Esophagus squamous epithelium (tissue), 5 donors: ENCODE results near the gene S100A10. TPM values are rescaled to one million over a fixed set of nuclear protein-coding genes. Genes with fewer than 3 reads are reported as not detected.

ENCODE experiments used
- DNase-seq: peaks from one replicate; lab custom pipeline; 2025; lab: John Stamatoyannopoulos, UW
- H3K27ac ChIP-seq, 4 donors: fragments of 200-600 bp; sonication (generic); one replicate each; pipeline ENCODE4 v1.5.1; 2016 to 2019; ENCODE audit warnings: mild to moderate bottlenecking in 1 of 4
- H3K27me3 ChIP-seq, 4 donors: fragments of 200-600 bp; sonication (generic); 1 replicate in 3 of 4; 2 replicates in 1 of 4; pipeline versions ENCODE4 v1.5.1 to v1.6.0; 2017 to 2021; ENCODE audit warnings: antibody characterized with exemption in 1 of 4
- H3K36me3 ChIP-seq, 3 donors: fragments of 200-600 bp; sonication (generic); one replicate each; pipeline ENCODE4 v1.5.1; 2016 to 2019
- H3K4me1 ChIP-seq, 3 donors: fragments of 200-600 bp; sonication (generic); one replicate each; pipeline ENCODE4 v1.5.1; 2017 to 2019
- H3K4me3 ChIP-seq, 4 donors: fragments of 200-600 bp; sonication (generic); 1 replicate in 3 of 4; 2 replicates in 1 of 4; pipeline ENCODE4 v1.5.1; 2016 to 2019; ENCODE audit warnings: mild to moderate bottlenecking in 2 of 4, moderate library complexity in 1 of 4
- H3K9me3 ChIP-seq, 3 donors: fragments of 200-600 bp; sonication (generic); one replicate each; pipeline ENCODE4 v1.5.1; 2016 to 2019
- POLR2A ChIP-seq, 4 donors: fragments of 450-650 bp; IDR thresholded peaks; one replicate each; pipeline ENCODE4 v1.6.1; 2017; ENCODE audit warnings: antibody characterized with exemption in 4 of 4, mild to moderate bottlenecking in 4 of 4, moderate library complexity in 3 of 4
- WGBS, 2 donors: methylation state at CpG; one replicate each; pipeline ENCODE4 v1.1.5; 2018; 5-methylcytosine and 5-hydroxymethylcytosine counted together
- intact Hi-C: fragments of 100-400 bp; cut with DNase I; formaldehyde crosslinking; loops from one replicate; pipeline ENCODE4 v1.15.0; 2022
- total RNA-seq, 4 donors: library from RNA; depleted of rRNA; stranded (reverse); fragments of >200 nt; gene quantifications; one replicate each; pipeline ENCODE4 v1.1.0, GENCODE V29; 2016
- TF ChIP-seq, protein P1 (sequence below), 6 experiments: fragments of 450-650 bp in 4 of 6; fragments of 200-600 bp in 2 of 6; sonication (generic) in 2 of 6; IDR thresholded peaks; one replicate each; pipeline ENCODE4 v1.5.1; 2016 to 2019; ENCODE audit warnings: antibody characterized with exemption in 6 of 6, mild to moderate bottlenecking in 4 of 6, moderate library complexity in 4 of 6
- donor health status: DM: yes; HTN: yes; CAD: no.

The S100A10 gene
- total RNA-seq, 4 donors from 2014 or later: 301 to 611 (median 447) TPM

DNA sequence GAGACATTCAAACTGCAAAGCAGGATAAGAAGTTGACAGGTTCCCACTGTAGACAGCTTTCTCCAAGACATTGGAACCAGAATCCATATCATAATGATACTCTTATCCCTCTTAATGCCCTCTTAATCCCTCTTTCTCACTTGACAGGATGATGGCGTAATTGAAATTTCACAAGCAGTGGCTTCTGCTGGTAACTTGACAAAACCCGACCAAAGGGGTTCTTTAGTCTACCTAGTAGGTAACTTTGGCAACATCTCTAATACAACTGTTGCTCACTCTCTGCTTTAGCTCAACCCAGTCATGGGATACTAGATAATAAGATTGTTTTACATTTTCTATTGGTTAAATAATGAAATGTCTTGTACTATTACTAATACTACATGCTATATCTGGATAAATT is 34.7 kb downstream of the S100A10 start:
- Histone ChIP-seq H3K27me3 (no peaks in the 10 kb centered on the region), H3K9me3 (no peaks in the 10 kb centered on the region), H3K4me3 (no peak overlapping the region), H3K27ac (no peak overlapping the region), H3K36me3 (no peaks in the 10 kb centered on the region), H3K4me1 (peaks cover 0 to 37% (median 6%) of the 10 kb centered on the region in 3 donors)
- intact Hi-C loops: no loop called here
- 28 to 56% methylated on average over 2 of the region's 2 CpGs for WGBS, 2 donors
- TF ChIP-seq, protein P1, sequence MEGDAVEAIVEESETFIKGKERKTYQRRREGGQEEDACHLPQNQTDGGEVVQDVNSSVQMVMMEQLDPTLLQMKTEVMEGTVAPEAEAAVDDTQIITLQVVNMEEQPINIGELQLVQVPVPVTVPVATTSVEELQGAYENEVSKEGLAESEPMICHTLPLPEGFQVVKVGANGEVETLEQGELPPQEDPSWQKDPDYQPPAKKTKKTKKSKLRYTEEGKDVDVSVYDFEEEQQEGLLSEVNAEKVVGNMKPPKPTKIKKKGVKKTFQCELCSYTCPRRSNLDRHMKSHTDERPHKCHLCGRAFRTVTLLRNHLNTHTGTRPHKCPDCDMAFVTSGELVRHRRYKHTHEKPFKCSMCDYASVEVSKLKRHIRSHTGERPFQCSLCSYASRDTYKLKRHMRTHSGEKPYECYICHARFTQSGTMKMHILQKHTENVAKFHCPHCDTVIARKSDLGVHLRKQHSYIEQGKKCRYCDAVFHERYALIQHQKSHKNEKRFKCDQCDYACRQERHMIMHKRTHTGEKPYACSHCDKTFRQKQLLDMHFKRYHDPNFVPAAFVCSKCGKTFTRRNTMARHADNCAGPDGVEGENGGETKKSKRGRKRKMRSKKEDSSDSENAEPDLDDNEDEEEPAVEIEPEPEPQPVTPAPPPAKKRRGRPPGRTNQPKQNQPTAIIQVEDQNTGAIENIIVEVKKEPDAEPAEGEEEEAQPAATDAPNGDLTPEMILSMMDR (IDR thresholded peaks at IDR 0.05): no peak
- TF ChIP-seq POLR2A (IDR thresholded peaks at IDR 0.05): no peak
- DNase-seq: no peak

DNA sequence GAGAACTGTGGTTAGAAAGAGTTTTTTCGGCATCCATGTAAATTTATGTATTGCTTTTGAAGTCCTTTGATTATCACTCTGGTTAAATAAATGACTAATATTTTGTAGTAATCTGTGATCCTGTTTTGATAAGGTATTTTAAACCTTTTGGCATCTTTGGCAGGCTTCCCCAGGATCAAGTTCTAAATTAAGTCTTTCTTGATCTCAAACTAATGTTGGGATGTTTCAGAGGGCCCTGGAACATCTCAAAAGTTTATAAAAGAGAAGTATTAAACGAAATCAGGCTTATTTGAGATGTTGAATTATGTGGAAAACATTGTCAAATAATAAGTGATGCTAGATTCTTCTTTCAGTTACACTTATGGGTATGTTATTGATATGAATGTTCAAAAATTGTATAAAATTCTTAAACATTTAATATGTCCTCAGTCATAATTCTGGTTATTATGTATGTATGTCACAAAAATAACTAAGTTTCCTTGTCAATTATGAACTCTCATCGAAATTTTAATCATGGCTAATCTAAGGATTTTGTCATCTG is 36.6 kb downstream of the S100A10 start:
- TF ChIP-seq POLR2A (IDR thresholded peaks at IDR 0.05): no peak
- TF ChIP-seq, protein P1 (IDR thresholded peaks at IDR 0.05): no peak
- Histone ChIP-seq H3K27me3 (no peaks in the 10 kb centered on the region), H3K27ac (no peak overlapping the region), H3K36me3 (no peaks in the 10 kb centered on the region), H3K9me3 (no peaks in the 10 kb centered on the region), H3K4me1 (peaks cover 0 to 30% (median 4%) of the 10 kb centered on the region in 3 donors), H3K4me3 (no peak overlapping the region)
- intact Hi-C loops: no loop called here
- DNase-seq: no peak
- 79 to 83% methylated on average over 3 of the region's 3 CpGs for WGBS, 2 donors

DNA sequence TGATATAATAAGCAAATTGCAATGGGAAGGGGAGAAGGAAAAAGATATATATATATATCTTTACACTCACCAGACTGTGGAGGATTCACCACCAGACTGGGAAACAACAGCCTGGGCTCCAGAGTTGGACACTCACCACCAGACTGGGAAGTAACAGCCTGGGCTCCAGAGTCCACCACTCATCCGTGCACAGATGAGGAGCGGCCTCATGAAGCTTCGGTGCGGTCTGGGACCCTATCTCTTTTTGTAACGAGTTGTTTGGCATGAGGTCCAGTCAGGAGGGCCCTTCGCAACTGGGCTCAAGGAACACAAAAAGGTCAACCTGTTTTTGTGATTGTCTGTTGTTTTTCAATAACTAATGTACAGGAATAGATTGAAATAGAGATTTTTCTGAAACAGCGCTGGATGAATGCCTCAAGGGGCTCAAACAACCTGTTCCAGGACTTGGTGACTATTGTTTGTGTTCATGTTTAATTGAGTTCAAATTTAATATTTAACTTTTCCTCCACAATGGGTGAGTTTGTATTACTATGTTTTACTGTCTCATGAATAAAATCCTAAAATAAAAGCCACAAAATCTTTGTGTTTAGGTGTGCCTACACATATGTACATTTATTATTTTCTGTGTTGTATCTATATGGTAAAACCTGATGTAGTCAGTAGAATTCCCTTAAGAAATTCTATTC is 40.1 kb downstream of the S100A10 start:
- 87 to 95% methylated on average over 7 of the region's 7 CpGs for WGBS, 2 donors
- no peaks in the 10 kb centered on the region for H3K27me3 ChIP-seq
- no peak overlapping the region for H3K4me3 ChIP-seq
- no peak overlapping the region for H3K27ac ChIP-seq
- TF ChIP-seq, protein P1 (IDR thresholded peaks at IDR 0.05): no peak
- TF ChIP-seq POLR2A (IDR thresholded peaks at IDR 0.05): no peak
- no peaks in the 10 kb centered on the region for H3K9me3 ChIP-seq
- DNase-seq: no peak
- intact Hi-C loops: no loop called here
- no peaks in the 10 kb centered on the region for H3K36me3 ChIP-seq
- peaks cover 0 to 4% (median 0%) of the 10 kb centered on the region in 3 donors for H3K4me1 ChIP-seq

DNA sequence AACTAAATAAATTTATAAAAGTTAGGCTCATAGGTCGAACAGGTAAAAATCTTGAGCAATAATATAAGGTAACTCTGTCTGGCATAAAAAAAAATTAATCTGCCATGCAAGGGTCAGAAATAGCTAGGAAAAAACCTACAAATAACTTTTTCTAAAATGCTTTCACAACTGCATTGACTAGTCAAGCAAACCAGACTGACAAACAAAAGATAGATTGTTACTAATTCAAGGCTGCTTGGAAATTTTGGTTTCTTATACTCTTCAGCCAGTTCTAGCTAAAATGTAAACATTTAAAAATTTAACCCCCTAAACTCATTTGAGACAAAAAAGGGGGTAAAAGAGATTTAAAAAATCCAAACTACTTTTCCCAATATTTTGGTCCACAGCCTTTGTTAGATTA is 40.8 kb downstream of the S100A10 start:
- WGBS, 2 donors: 71 to 84% methylated on average over 1 of the region's 1 CpG
- TF ChIP-seq, protein P1 (IDR thresholded peaks at IDR 0.05): no peak
- no peak overlapping the region for H3K4me3 ChIP-seq
- intact Hi-C loops: no loop called here
- no peaks in the 10 kb centered on the region for H3K27me3 ChIP-seq
- no peaks in the 10 kb centered on the region for H3K9me3 ChIP-seq
- no peak for DNase-seq
- H3K36me3 ChIP-seq: no peaks in the 10 kb centered on the region
- H3K4me1 ChIP-seq: no peaks in the 10 kb centered on the region
- H3K27ac ChIP-seq: no peak overlapping the region

DNA sequence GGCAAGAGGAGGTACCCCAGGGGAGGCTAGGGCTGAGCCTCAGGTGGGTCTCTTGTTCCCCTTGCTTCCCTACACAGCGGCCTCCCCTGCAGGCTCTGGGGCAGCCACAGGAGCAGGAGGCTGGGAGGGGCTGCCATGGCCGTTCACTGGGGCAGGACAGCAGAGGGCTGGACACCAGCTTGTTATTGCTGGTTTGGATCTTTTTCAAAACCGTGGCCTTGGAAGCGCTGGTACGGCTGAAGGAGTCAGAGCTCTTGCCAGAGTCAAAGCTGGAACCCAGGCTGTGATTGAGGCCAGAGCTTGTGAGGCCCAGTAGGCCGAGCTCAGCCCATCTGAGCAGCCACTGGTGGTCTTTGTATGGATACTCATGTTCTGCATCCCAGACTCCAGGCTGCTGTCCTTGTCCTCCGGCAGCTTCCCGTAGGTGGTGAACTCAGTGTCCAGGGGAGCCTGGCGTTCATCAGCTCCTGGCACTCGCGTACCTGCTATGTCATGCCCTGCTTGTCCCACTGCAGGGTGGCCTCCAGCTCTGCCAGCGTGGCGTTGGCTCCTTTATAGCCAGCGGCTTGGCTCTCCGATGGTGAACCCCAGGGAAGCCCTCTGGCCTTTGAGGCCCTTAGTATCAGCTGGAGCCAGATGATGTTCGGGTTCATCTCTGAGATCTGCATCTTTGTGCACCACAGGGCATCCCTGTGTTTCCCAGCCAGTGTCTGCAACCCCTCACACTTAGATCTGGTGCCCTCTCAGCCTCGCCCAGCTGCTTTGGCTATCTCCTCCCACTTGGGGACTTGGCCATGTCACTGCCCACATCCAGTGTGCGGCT is 44.1 kb downstream of the S100A10 start:
- no peak overlapping the region for H3K4me3 ChIP-seq
- no peaks in the 10 kb centered on the region for H3K36me3 ChIP-seq
- no peaks in the 10 kb centered on the region for H3K27me3 ChIP-seq
- TF ChIP-seq, protein P1 (IDR thresholded peaks at IDR 0.05): no peak
- no peak for TF ChIP-seq POLR2A (IDR thresholded peaks at IDR 0.05)
- no peak overlapping the region for H3K27ac ChIP-seq
- no peak for DNase-seq
- H3K4me1 ChIP-seq: peaks cover 8 to 32% (median 25%) of the 10 kb centered on the region in 3 donors
- WGBS, 2 donors: 93% methylated on average over 8 to 12 of the region's 18 CpGs
- intact Hi-C loops: no loop called here
- no peaks in the 10 kb centered on the region for H3K9me3 ChIP-seq
